ENCODE results near the gene PPT1.

DNA sequence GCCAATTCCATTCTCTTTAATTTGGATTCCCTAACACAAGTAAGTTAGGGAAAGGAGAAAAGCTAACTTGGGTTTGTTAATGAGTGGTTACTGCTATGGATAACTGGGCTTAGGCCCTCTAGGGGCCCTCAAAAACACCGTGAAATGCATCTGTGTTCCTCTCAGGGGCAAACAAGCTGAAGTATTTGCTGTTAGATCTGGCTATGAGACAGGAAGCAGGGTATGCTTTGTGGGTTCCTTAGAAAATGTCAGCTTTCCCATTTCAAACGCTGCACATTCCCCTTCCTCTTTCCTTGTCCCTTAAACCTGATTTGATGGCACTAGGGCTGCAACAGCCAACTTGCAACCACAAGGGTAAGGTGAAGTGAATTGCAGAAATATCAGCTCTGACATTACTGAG, 62.2 kb downstream of the PPT1 start:
- TF ChIP-seq, protein P1, sequence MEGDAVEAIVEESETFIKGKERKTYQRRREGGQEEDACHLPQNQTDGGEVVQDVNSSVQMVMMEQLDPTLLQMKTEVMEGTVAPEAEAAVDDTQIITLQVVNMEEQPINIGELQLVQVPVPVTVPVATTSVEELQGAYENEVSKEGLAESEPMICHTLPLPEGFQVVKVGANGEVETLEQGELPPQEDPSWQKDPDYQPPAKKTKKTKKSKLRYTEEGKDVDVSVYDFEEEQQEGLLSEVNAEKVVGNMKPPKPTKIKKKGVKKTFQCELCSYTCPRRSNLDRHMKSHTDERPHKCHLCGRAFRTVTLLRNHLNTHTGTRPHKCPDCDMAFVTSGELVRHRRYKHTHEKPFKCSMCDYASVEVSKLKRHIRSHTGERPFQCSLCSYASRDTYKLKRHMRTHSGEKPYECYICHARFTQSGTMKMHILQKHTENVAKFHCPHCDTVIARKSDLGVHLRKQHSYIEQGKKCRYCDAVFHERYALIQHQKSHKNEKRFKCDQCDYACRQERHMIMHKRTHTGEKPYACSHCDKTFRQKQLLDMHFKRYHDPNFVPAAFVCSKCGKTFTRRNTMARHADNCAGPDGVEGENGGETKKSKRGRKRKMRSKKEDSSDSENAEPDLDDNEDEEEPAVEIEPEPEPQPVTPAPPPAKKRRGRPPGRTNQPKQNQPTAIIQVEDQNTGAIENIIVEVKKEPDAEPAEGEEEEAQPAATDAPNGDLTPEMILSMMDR (IDR thresholded peaks at IDR 0.05): no peak
- TF ChIP-seq POLR2A (IDR thresholded peaks at IDR 0.05): no peak
